Activated naive CD8-positive, alpha-beta T cell treated with anti-CD3 and anti-CD28 coated beads for 36 hours (primary cell): Measurements from ENCODE around the gene ITGB6. TPM values are rescaled to one million over a fixed set of nuclear protein-coding genes. Genes with fewer than 3 reads are reported as not detected.

ENCODE experiments used
- DNase-seq: peaks from one replicate; pipeline ENCODE4 v3.0.0; 2021
- H3K27ac Mint-ChIP-seq: one replicate; pipeline ENCODE4 v1.8.0; 2022; ENCODE audit warnings: mild to moderate bottlenecking, moderate library complexity, mixed read lengths
- H3K27me3 Mint-ChIP-seq: one replicate; pipeline ENCODE4 v1.8.0; 2022; ENCODE audit warnings: mild to moderate bottlenecking, mixed read lengths
- H3K36me3 Mint-ChIP-seq: one replicate; pipeline ENCODE4 v1.8.0; 2021; ENCODE audit warnings: mild to moderate bottlenecking, mixed read lengths
- H3K4me1 Mint-ChIP-seq: one replicate; pipeline ENCODE4 v1.8.0; 2021; ENCODE audit warnings: mixed read lengths
- H3K4me3 Mint-ChIP-seq: one replicate; pipeline ENCODE4 v1.8.0; 2022; ENCODE audit warnings: mild to moderate bottlenecking, moderate library complexity, mixed read lengths
- H3K9me3 Mint-ChIP-seq: one replicate; pipeline ENCODE4 v1.8.0; 2022; ENCODE audit warnings: mixed read lengths
- total RNA-seq, 2 experiments: library from RNA; stranded (reverse); gene quantifications; one replicate each; pipeline ENCODE4 v1.2.3, GENCODE V29; 2021

ITGB6 gene
- total RNA-seq, 2 experiments from 2014 or later = not detected

- peaks cover 9% of the 10 kb centered on the region for H3K27me3 Mint-ChIP-seq
- no peak overlapping the region for H3K4me3 Mint-ChIP-seq
- no peaks in the 10 kb centered on the region for H3K36me3 Mint-ChIP-seq
- H3K27ac Mint-ChIP-seq = no peak overlapping the region
- no peak for DNase-seq
- H3K4me1 Mint-ChIP-seq = peaks cover 29% of the 10 kb centered on the region
- H3K9me3 Mint-ChIP-seq = no peaks in the 10 kb centered on the region
Observed at GRCh38 chr2:160225722-160226121, 25.6 kb upstream of the ITGB6 start.

GRCh38 chr2:160224507-160224906 lies 24.4 kb upstream of the ITGB6 start:
- DNase-seq = no peak
- Mint-ChIP-seq H3K27ac (no peak overlapping the region), H3K36me3 (no peaks in the 10 kb centered on the region), H3K4me3 (no peak overlapping the region), H3K27me3 (peaks cover 9% of the 10 kb centered on the region), H3K4me1 (peaks cover 39% of the 10 kb centered on the region), H3K9me3 (no peaks in the 10 kb centered on the region)

GRCh38 chr2:160224060-160224459 lies 24.0 kb upstream of the ITGB6 start:
- Mint-ChIP-seq H3K27ac (peak overlapping the region; percentile 62), H3K36me3 (no peaks in the 10 kb centered on the region), H3K4me1 (peaks cover 39% of the 10 kb centered on the region), H3K27me3 (peaks cover 9% of the 10 kb centered on the region), H3K4me3 (no peak overlapping the region), H3K9me3 (no peaks in the 10 kb centered on the region)
- DNase-seq = peak; percentile 34

- Mint-ChIP-seq H3K27me3 (peaks cover 9% of the 10 kb centered on the region), H3K4me1 (peaks cover 39% of the 10 kb centered on the region), H3K27ac (no peak overlapping the region), H3K9me3 (no peaks in the 10 kb centered on the region), H3K36me3 (no peaks in the 10 kb centered on the region), H3K4me3 (no peak overlapping the region)
- DNase-seq = no peak
Observed at GRCh38 chr2:160223560-160223959, 23.5 kb upstream of the ITGB6 start.

- DNase-seq = no peak
- H3K9me3 Mint-ChIP-seq = no peaks in the 10 kb centered on the region
- no peak overlapping the region for H3K4me3 Mint-ChIP-seq
- H3K27ac Mint-ChIP-seq = no peak overlapping the region
- peaks cover 39% of the 10 kb centered on the region for H3K4me1 Mint-ChIP-seq
- no peaks in the 10 kb centered on the region for H3K36me3 Mint-ChIP-seq
- peaks cover 9% of the 10 kb centered on the region for H3K27me3 Mint-ChIP-seq
Observed at GRCh38 chr2:160222546-160223283, 22.6 kb upstream of the ITGB6 start.

GRCh38 chr2:160221391-160222276 lies 21.6 kb upstream of the ITGB6 start:
- DNase-seq = no peak
- Mint-ChIP-seq H3K27me3 (peaks cover 2% of the 10 kb centered on the region), H3K4me3 (no peak overlapping the region), H3K4me1 (peaks cover 39% of the 10 kb centered on the region), H3K9me3 (no peaks in the 10 kb centered on the region), H3K36me3 (no peaks in the 10 kb centered on the region), H3K27ac (no peak overlapping the region)

GRCh38 chr2:160220545-160221009 lies 20.5 kb upstream of the ITGB6 start:
- Mint-ChIP-seq H3K4me1 (peaks cover 39% of the 10 kb centered on the region), H3K27ac (no peak overlapping the region), H3K36me3 (no peaks in the 10 kb centered on the region), H3K9me3 (no peaks in the 10 kb centered on the region), H3K27me3 (peaks cover 7% of the 10 kb centered on the region), H3K4me3 (no peak overlapping the region)
- peak; percentile 25 for DNase-seq

GRCh38 chr2:160220026-160220425 lies 20.0 kb upstream of the ITGB6 start:
- Mint-ChIP-seq H3K9me3 (no peaks in the 10 kb centered on the region), H3K4me3 (no peak overlapping the region), H3K27ac (no peak overlapping the region), H3K27me3 (peaks cover 8% of the 10 kb centered on the region), H3K4me1 (peaks cover 39% of the 10 kb centered on the region), H3K36me3 (no peaks in the 10 kb centered on the region)
- DNase-seq = no peak

- Mint-ChIP-seq H3K36me3 (no peaks in the 10 kb centered on the region), H3K4me1 (peaks cover 7% of the 10 kb centered on the region), H3K4me3 (no peak overlapping the region), H3K9me3 (no peaks in the 10 kb centered on the region), H3K27ac (no peak overlapping the region), H3K27me3 (peaks cover 26% of the 10 kb centered on the region)
- no peak for DNase-seq
Observed at GRCh38 chr2:160214461-160215445, 14.7 kb upstream of the ITGB6 start.

GRCh38 chr2:160213511-160213910 lies 13.4 kb upstream of the ITGB6 start:
- H3K9me3 Mint-ChIP-seq = no peaks in the 10 kb centered on the region

GRCh38 chr2:160210599-160211138 lies 10.6 kb upstream of the ITGB6 start:
- Mint-ChIP-seq H3K4me1 (peaks cover 17% of the 10 kb centered on the region), H3K9me3 (peaks cover 2% of the 10 kb centered on the region), H3K36me3 (no peaks in the 10 kb centered on the region), H3K4me3 (no peak overlapping the region), H3K27me3 (peaks cover 20% of the 10 kb centered on the region), H3K27ac (no peak overlapping the region)
- DNase-seq = peak; percentile 71

More at GRCh38 chr2:160213511-160213910, 13.4 kb upstream of the ITGB6 start:
- Mint-ChIP-seq H3K4me1 (peaks cover 9% of the 10 kb centered on the region), H3K27me3 (peaks cover 26% of the 10 kb centered on the region), H3K4me3 (no peak overlapping the region), H3K27ac (no peak overlapping the region), H3K36me3 (no peaks in the 10 kb centered on the region)
- no peak for DNase-seq

- Mint-ChIP-seq H3K27ac (no peak overlapping the region), H3K4me3 (no peak overlapping the region), H3K4me1 (peaks cover 19% of the 10 kb centered on the region), H3K9me3 (peaks cover 2% of the 10 kb centered on the region), H3K36me3 (no peaks in the 10 kb centered on the region), H3K27me3 (peaks cover 14% of the 10 kb centered on the region)
- DNase-seq = no peak
Observed at GRCh38 chr2:160209516-160209856, 9.4 kb upstream of the ITGB6 start.

GRCh38 chr2:160208655-160209515 lies 8.8 kb upstream of the ITGB6 start:
- no peaks in the 10 kb centered on the region for H3K36me3 Mint-ChIP-seq

More at GRCh38 chr2:160208655-160209515, 8.8 kb upstream of the ITGB6 start:
- Mint-ChIP-seq H3K4me3 (no peak overlapping the region), H3K27me3 (peaks cover 8% of the 10 kb centered on the region), H3K9me3 (peaks cover 2% of the 10 kb centered on the region), H3K4me1 (peaks cover 19% of the 10 kb centered on the region), H3K27ac (no peak overlapping the region)
- DNase-seq = no peak
